Medulla oblongata (tissue), 1 donor: Measurements from ENCODE around the gene C5orf34.
A peak's percentile ranks its signal among the peaks of the same experiment; 100 is the strongest.
"Not testable (repeated sequence)": the region's sequence is repeated elsewhere in the genome, so short reads cannot be mapped to it uniquely, and the experiment has no call there.

Experiments used
- DNase-seq: peaks from one replicate; pipeline ENCODE4 v3.0.0-alpha.2; 2015; ENCODE audit errors: extremely low spot score

The C5orf34 gene, protein sequence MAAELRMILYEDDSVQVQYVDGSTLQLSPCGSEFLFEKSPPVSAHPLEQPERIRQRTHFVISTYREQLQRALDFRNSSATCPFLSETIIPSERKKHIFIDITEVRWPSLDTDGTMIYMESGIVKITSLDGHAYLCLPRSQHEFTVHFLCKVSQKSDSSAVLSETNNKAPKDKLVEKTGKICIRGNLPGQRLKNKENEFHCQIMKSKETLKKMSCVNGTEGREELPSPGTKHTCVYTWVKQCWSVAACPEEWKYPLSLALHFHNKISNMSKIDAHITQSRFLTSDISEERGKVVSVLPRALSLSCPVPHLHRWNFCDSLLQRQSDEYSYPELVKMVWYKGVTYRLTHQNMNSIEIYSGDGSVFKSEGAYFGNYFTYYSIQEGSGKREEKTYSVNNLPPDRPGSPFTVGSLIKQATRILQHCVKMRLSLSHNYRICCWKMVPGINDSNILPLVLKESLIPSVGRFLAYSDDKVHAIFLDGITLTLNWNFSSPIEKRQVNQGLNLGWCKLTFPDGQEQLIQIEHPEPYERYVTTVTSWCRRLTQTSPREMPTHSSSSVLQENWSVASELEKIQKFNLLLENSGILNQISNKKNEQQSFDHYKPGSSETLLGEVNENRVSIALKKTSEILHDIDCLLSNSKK

DNA sequence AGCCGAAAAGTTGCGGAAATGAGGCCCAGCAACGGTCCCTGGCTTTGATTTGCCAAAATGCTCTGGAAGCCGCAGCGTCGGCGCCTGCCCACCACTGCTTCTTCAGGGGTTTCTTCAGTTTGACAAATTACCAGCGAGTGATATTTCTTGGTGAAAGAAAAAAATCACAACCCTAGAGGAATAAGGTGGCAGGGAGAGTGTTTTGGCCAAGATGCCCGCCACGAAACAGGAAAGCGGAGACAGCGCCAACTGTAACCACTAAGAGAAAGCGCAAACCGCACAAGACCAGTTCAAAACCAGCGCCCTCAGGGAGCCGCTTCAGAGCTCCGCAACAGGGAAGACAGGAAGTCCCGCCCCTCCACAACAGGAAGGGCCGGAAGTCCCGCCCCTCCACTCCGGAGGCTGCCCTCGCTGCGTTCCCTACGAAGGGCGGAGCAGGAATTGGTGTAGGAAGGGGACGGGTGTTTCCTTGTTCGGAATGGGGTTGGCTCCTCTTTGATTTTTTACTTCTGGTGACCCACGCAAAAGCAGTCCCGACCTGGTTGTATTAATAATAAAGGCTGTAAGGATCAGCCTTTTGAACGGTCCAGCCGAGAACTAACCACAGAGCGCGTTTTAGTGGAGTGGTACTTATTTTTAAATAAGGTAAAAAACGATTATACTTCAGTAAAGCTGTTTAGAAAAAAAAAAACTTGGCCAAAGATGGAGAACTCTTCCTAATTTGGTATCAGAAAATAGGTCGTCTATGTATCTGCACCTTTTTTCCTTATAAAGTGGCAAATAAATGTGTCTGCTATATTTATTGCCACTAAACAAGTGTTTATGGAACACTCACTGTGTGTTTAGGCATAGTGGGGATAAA, at the start of gene C5orf34:
C5orf34 (minus strand) TSS at position 333 of the 862 bp plus-strand sequence. CDS start 5,809 bp downstream, outside the sequence.
- peak; percentile 98 for DNase-seq

DNA sequence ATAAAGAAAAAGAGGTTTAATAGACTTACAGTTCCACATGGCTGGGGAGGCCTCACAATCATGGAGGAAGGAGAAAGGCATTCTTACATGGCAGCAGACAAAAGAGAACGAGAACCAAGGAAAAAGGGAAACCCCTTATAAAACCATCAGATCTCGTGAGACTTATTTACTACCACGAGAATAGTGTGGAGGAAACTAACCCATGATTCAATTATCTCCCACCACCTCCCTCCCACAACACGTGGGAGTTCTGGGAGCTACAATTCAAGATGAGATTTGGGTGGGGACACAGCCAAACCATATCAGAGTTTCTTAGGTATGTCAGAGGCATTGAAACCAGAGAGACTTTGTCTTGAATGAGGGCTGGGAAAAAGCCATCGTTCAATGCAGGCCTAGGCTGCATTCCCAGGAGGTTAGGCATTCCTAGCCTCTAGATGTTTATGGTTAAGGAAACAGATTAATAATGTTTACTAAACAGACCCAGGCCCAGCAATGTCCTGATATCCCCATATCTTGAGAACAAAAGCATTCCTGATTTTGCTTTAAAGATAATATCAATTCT, 49.4 kb upstream of the C5orf34 start:
- DNase-seq = no peak

DNA sequence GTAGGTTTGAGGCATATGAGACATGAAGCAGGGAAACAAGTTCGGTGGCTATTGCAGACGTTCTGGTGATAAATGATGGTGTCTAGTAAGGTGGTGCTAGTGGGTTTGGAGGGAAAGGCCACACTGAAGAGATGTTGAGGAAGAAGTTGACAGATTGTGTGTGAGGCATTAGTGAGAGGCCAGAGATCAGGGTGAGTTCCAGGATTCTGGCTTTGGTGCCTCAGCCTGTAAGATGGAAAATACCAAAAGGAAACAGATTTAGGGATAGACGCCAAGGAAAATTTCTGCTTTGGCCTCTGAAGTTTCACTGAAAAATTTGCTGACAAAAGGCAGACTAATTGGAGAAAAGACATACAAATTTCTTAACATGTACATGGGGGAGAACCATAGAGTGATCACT, 48.4 kb upstream of the C5orf34 start:
- no peak for DNase-seq

- no peak for DNase-seq
Observed at GRCh38 chr5:43561356-43561755, 46.4 kb upstream of the C5orf34 start.

DNA sequence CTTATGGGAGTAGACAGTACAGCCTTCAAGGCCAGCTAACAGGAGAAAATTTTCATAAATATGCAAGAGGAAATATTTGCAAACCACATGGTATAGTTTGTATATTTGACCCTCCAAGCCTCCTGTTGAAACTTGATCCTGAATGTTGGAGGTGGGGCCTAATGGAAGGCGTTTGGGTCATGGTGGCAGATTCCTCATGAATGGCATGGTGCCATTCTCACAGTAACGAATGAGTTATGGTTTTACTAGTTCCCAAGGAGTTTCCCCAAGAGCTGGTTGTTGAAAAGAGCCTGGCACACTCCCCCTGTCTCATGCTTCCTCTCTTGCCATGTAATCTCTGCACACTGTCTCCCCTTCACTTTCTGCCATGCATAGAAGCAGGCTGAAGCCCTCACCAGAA, 45.2 kb upstream of the C5orf34 start:
- DNase-seq = no peak

DNA sequence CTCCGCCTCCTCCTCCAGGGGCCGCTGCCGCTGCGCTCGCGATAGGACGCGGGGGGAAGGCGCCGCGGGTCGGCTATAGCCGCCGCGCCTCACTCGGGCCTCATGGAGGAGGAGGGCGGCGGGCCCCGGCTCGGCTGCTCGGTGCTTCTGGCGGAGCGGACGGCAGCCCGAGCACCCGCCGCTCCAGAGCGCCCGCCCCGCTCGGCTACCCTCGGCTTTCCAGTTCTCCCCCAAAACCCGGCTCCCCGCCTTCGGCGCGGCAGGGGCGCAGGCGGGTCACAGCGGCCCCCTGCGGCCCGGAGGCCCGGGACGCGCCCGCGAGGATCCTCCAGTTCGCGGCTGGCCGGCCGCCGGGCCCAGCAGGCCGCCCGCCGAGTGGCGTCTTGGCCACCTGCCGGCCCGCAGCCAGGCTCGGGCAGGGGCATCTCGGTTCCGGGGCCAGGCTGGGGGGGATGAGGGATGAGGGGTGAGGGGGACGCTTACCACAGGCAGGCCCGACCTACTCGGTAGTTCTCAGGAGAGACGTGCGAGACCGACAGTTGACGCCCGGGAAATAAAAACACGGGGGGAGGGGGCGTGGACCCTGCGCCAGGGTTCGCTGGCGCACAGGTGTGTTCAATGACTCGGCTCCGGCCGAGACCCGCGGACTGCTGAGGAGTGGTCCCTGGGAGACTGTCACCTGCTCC, 42.1 kb upstream of the C5orf34 start, which contains the start of gene PAIP1:
PAIP1 (minus strand) TSS at position 221 of the 686 bp plus-strand sequence. CDS start 231 bp downstream, outside the sequence.
- DNase-seq = peak; percentile 79

DNA sequence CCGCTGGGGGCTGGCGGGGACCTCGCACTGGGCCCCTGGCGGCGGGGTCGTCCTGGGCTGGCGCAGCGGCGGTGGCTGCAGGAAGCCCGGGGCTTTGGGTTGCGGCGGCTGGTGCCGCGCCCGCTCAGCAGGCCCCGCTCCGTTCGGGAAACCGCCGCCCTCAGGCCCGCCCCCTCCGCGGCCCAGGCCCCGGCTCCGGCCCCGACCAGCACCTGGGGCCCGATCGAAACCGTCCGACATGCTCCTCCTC, 41.6 kb upstream of the C5orf34 start:
- not testable (repeated sequence) for DNase-seq

- DNase-seq = peak; percentile 42
Observed at GRCh38 chr5:43555895-43556606, 41.1 kb upstream of the C5orf34 start.

GRCh38 chr5:43554497-43554896, 39.5 kb upstream of the C5orf34 start:
- DNase-seq = no peak

DNA sequence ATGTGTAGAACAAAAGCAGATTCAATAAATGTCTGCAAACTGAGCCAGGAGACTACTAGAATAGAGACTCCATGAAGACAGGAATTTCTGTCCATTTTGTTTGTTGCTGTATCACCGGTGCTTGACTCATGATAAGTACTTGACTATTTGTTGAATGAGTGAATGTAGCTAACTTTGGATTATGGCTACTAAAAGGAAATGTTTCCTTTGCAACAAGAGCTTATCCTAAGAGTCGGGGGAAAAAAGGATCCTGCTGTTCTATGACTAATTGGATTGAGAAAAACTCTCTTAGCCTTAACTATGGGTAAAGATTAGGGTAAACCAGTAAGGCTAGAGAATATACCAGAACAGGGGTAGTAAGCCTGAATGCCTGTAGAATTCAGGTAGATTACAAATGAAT, 38.4 kb upstream of the C5orf34 start:
- no peak for DNase-seq

- no peak for DNase-seq
Observed at GRCh38 chr5:43551731-43552130, 36.8 kb upstream of the C5orf34 start.

- DNase-seq = not testable (repeated sequence)
Observed at GRCh38 chr5:43549272-43549671, 34.3 kb upstream of the C5orf34 start.

GRCh38 chr5:43548358-43548757, 33.4 kb upstream of the C5orf34 start:
- no peak for DNase-seq

DNA sequence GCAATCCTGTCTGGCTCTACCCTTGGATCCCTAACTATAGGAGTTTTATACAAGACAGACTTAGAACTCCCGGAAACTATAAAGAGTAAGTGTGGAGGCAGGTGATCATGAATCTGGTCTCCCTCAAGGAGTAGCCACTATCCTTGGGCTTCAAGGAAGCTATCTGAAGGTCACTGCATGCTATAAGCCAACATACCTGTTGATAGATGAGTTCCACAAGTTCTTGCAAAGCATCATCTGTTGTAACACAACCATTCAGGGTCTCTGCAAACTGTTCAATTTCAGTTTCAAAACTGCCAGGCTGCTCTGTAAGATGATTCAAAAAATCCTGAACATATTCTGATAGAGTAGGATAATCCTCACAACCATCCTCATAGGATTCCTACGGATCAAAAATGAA, 32.6 kb upstream of the C5orf34 start:
- DNase-seq = no peak

GRCh38 chr5:43543434-43543833, 28.5 kb upstream of the C5orf34 start:
- DNase-seq = peak; percentile 37

DNA sequence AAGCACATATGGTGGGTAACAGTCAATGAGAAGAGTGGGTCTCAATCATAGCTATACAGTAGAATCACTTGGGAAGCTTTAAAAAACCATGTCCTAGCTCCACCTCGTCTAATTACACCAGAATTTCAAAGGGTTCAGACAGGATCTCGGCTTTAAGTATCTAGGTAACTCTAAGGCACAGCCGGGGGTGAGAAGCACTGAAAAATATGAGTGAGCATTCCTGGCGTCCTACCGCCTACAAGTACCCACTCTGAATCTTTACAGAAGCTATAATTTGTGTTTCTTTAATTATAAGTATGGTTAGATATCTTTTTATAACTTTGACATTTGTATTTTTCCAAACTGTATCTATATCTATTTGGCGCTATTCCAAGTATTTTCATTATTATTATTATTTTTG, 25.8 kb upstream of the C5orf34 start:
- DNase-seq = no peak

- DNase-seq = no peak
Observed at GRCh38 chr5:43536972-43537371, 22.0 kb upstream of the C5orf34 start.

- DNase-seq = no peak
Observed at GRCh38 chr5:43533646-43534045, 18.7 kb upstream of the C5orf34 start.

GRCh38 chr5:43530648-43531047, 15.7 kb upstream of the C5orf34 start:
- DNase-seq = no peak

DNA sequence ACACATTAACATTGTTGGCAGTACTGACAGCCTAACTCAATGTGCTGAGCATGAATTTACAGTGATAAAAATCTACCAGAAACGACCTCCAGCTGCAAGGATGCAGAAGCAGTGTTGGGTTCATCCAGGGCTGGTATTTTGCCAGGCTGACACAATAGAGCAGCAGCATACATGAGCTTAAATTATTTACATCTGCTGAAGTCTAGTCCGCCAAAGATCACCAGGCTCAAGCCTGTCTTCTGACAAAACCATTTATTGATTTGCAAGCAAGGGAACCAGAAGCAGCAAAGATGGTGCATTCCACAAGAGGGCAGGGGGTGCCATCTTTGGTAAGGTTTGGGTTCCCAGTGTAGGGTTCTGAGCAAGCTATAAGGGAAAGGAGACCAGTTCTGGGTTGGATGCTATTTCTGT, 8.7 kb upstream of the C5orf34 start:
- DNase-seq = no peak

DNA sequence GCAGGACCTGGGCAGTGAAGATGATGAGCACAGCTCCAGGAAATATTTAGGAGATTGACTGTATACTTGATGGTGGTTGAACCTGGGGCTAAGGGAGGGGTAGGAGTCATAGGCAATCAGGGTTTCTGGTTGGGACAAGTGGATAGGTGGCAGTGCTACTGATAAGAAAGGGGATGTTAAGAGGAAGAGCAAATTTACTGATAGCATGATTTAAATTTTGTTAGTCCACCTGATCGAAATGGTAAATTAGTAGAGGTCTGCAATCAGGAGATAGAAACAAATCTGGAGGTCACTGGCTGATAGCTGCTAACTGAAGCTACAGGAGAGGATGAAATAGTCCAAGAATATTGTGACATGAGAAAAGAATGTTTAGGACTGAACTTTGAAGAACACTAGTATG, 5.7 kb upstream of the C5orf34 start:
- DNase-seq = no peak
